Lower leg skin (tissue), 3 donors: ENCODE measurements around the gene TREML4.

Experiments
- CTCF ChIP-seq, 3 donors: fragments of 450-650 bp; IDR thresholded peaks; one replicate each; pipeline ENCODE4 v1.5.1; 2016; ENCODE audit warnings: antibody characterized with exemption in 3 of 3, mild to moderate bottlenecking in 3 of 3, moderate library complexity in 2 of 3
- POLR2A ChIP-seq, 2 donors: fragments of 450-650 bp; IDR thresholded peaks; one replicate each; pipeline ENCODE4 v1.6.1; 2016 to 2017; ENCODE audit warnings: antibody characterized with exemption in 2 of 2, mild to moderate bottlenecking in 1 of 2, moderate library complexity in 1 of 2

- TF ChIP-seq CTCF (IDR thresholded peaks at IDR 0.05) (no peak), POLR2A (IDR thresholded peaks at IDR 0.05) (no peak)
Measured at GRCh38 chr6:41274256-41274655, 46.1 kb downstream of the TREML4 start.
